Spleen (tissue), 7 donors: ENCODE data around the gene JAM3.

ENCODE experiments used
- CTCF ChIP-seq, 11 experiments: fragments of 200-600 bp in 7 of 11; fragments of 450-650 bp in 4 of 11; sonication (generic) in 4 of 11; IDR thresholded peaks in 8 of 11; conservative IDR thresholded peaks in 3 of 11; 1 replicate in 7 of 11; 2 replicates in 4 of 11; pipeline versions ENCODE4 v1.4.0 to v1.8.0; 2016 to 2021; ENCODE audit warnings: antibody characterized with exemption in 11 of 11, inconsistent platforms in 4 of 11, mild to moderate bottlenecking in 1 of 11
- POLR2AphosphoS5 ChIP-seq, 3 donors: sonication (generic); formaldehyde crosslinking; IDR thresholded peaks; one replicate each; pipeline ENCODE4 v1.5.1; 2017; ENCODE audit warnings: antibody characterized with exemption in 3 of 3
- donor health status: DM: no; HTN: no; CAD: no; lungs with moderate emphysema.
- donor health status: DM: no; HTN: no; CAD: no.
- donor health status: DM: no; HTN: no; CAD: no.

GRCh38 chr11:134063124-134063495 is 5.8 kb upstream of the JAM3 start:
- TF ChIP-seq CTCF (IDR thresholded peaks at IDR 0.05 in 8 of 11, conservative IDR thresholded peaks at IDR 0.05 in 3 of 11) (no peak), POLR2AphosphoS5 (IDR thresholded peaks at IDR 0.05) (no peak)
